Testis (tissue), 2 donors: ENCODE results near the gene DPP9.

Experiments used
- POLR2A ChIP-seq: fragments of 450-650 bp; IDR thresholded peaks from one replicate; pipeline ENCODE4 v1.6.1; 2017; ENCODE audit warnings: antibody characterized with exemption, mild to moderate bottlenecking, moderate library complexity
- TF ChIP-seq, protein P1 (sequence below), 3 experiments: fragments of 450-650 bp in 2 of 3; fragments of 200-600 bp in 1 of 3; sonication (generic) in 1 of 3; IDR thresholded peaks; one replicate each; pipeline ENCODE4 v1.5.1; 2016 to 2019; ENCODE audit warnings: antibody characterized with exemption in 3 of 3, mild to moderate bottlenecking in 2 of 3, moderate library complexity in 1 of 3

GRCh38 chr19:4712771-4713170 is 10.9 kb downstream of the DPP9 start:
- TF ChIP-seq, protein P1, sequence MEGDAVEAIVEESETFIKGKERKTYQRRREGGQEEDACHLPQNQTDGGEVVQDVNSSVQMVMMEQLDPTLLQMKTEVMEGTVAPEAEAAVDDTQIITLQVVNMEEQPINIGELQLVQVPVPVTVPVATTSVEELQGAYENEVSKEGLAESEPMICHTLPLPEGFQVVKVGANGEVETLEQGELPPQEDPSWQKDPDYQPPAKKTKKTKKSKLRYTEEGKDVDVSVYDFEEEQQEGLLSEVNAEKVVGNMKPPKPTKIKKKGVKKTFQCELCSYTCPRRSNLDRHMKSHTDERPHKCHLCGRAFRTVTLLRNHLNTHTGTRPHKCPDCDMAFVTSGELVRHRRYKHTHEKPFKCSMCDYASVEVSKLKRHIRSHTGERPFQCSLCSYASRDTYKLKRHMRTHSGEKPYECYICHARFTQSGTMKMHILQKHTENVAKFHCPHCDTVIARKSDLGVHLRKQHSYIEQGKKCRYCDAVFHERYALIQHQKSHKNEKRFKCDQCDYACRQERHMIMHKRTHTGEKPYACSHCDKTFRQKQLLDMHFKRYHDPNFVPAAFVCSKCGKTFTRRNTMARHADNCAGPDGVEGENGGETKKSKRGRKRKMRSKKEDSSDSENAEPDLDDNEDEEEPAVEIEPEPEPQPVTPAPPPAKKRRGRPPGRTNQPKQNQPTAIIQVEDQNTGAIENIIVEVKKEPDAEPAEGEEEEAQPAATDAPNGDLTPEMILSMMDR (IDR thresholded peaks at IDR 0.05): no peak
- TF ChIP-seq POLR2A: no peak
